Mammary epithelial cell (primary cell): Measurements from ENCODE around the gene TMEM229A.
"Not testable (repeated sequence)": the region's sequence is repeated elsewhere in the genome, so short reads cannot be mapped to it uniquely, and the experiment has no call there.

Experiments
- CTCF ChIP-seq, 2 donors: IDR thresholded peaks in 1 of 2; conservative IDR thresholded peaks in 1 of 2; 2 replicates each; pipeline ENCODE4 v1.5.1; 2011 to 2012; ENCODE audit warnings: inconsistent platforms in 2 of 2, low read length in 2 of 2, mild to moderate bottlenecking in 2 of 2, control low read depth in 1 of 2, low read depth in 1 of 2; ENCODE audit not compliant: insufficient read depth in 1 of 2; ENCODE audit errors: extremely low read depth in 1 of 2
- EZH2 ChIP-seq: IDR thresholded peaks from 2 replicates; pipeline ENCODE4 v1.6.1; 2012; ENCODE audit warnings: low read length, inconsistent platforms, borderline replicate concordance

DNA sequence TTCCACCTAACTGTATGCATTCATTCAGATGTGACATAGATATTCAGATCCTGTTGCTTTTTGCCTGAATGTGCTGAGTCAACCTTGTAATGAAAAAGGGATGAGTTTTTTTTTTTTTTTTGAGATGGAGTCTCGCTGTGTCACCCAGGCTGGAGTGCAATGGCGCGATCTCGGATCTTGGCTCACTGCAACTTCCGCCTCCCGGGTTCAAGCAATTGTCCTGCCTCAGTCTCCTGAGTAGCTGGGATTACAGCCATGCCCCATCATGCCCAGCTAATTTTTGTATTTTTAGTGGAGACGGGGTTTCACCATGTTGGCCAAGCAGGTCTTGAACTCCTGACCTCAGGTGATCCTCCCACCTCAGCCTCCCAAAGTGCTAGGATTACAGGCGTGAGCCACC is 49.4 kb upstream of the TMEM229A start:
- not testable (repeated sequence) for TF ChIP-seq CTCF (conservative IDR thresholded peaks at IDR 0.05 in 1 of 2, IDR thresholded peaks at IDR 0.05 in 1 of 2; ENCODE audit: extremely low read depth in 1 of 2, insufficient read depth in 1 of 2, low read depth in 1 of 2, low read length in 2 of 2); EZH2
